ENCODE data around the gene ATRIP.

The ATRIP gene

DNA sequence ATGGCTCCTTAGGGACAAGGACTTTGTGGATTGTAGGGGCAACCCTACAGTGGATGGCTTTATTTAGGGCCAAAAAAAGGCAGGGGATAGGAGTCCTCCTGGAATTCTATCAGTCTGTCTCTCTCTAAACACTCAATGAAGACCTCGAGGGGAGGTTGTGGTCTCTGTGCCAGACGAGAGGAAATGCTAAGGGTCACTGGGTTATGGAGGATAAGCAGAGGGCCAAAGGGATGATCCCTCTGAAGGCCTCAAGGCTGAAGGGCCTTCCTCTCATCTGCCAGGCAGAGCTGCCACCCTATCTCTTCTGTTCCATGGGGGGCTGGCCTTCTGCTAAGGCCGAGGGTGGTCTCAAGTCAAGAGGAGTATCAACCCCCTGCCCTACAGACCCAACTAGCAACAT is 43.6 kb upstream of the ATRIP start:
- no peak overlapping the region for H3K27ac ChIP-seq (ENCODE audit: low read depth, low read length)
- no peak for DNase-seq

DNA sequence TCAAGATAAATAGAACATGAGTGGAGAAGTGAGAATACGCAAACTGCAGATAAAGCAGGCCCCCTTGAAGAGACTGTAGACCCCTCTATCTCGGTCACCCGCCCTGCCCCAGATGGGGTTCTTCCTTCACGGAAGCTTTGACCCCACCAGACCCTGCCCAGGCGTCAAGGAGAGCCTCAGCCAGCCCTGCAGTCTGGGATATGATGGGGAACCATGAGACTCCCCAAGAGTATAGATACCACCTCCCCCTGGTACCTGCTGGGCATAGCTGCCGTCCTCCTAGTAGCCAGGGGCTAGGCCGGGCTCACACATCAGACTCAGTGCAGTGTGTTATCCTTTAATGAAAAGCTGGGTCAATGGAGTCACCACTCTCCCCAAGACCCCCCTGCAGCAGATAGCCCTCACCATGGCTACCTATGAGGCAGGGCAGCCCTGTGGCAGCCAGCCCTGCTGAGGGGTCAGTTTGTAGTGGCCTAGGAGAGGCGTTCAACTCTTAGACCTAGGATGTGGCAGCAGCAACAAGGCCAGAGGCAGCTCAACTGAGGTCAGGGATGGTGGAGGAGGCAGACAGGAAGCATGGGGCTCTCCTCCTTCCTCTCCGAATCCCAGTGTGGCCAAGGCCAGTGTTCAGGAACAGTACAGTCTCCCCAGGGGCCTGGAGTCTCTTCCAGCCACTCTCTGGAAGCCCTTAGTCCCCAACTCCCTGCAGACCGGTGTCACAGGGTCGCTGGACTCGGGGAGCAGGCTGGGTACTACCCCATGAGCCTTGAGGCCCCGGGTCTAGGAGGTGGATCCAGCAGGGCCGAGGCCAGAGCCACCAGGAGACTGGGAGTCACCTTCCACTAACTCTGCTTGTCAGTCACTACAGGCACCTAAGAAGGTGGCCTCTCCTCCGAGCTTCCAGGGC is 42.8 kb upstream of the ATRIP start:
- H2BK120ac ChIP-seq (ENCODE audit: insufficient read depth, low read length, poor library complexity), result no peak overlapping the region
- no peak overlapping the region for H3K9ac ChIP-seq (ENCODE audit: low read length)
- no peaks in the 10 kb centered on the region for H3K27me3 ChIP-seq (ENCODE audit: insufficient read depth, low read length)
- H3K18ac ChIP-seq (ENCODE audit: low read length), result no peak overlapping the region
- H3K14ac ChIP-seq (ENCODE audit: low read length), result no peak overlapping the region
- H3K4ac ChIP-seq (ENCODE audit: low read depth, low read length), result no peak overlapping the region
- no peak overlapping the region for H4K12ac ChIP-seq (ENCODE audit: low read depth, low read length)
- H4K8ac ChIP-seq (ENCODE audit: low read depth, low read length), result no peak overlapping the region
- H3K4me1 ChIP-seq (ENCODE audit: control insufficient read depth in 1 of 2, insufficient read depth in 2 of 2, low read length in 2 of 2), result no peaks in the 10 kb centered on the region
- H3K9me3 ChIP-seq (ENCODE audit: insufficient read depth, low read depth, low read length), result no peaks in the 10 kb centered on the region
- WGBS (ENCODE audit: extremely low coverage, insufficient coverage, insufficient read length), result no CpG with 5 or more reads among the region's 15 CpGs
- H3K23ac ChIP-seq (ENCODE audit: low read length), result no peak overlapping the region
- no peak overlapping the region for H2AK5ac ChIP-seq (ENCODE audit: low read length)
- peaks cover 54 to 58% of the 10 kb centered on the region in 2 experiments for H3K36me3 ChIP-seq (ENCODE audit: control insufficient read depth in 1 of 2, insufficient read depth in 2 of 2, low read length in 2 of 2)
- no peaks in the 10 kb centered on the region for H3K79me1 ChIP-seq (ENCODE audit: low read length)
- H4K91ac ChIP-seq (ENCODE audit: low read depth, low read length), result no peak overlapping the region
- no peak overlapping the region for H3K4me2 ChIP-seq (ENCODE audit: low read length)
- H2BK12ac ChIP-seq (ENCODE audit: low read length), result no peak overlapping the region
- no peak overlapping the region for H2AFZ ChIP-seq (ENCODE audit: insufficient read depth, low read length, poor library complexity)
- H3K4me3 ChIP-seq (ENCODE audit: low read depth, low read length), result no peak overlapping the region
- H3K79me2 ChIP-seq (ENCODE audit: control insufficient read depth, insufficient read depth, low read length, poor library complexity), result no peaks in the 10 kb centered on the region
- H3K27ac ChIP-seq (ENCODE audit: low read depth, low read length), result no peak overlapping the region
- DNase-seq, result no peak
- H2BK5ac ChIP-seq (ENCODE audit: low read depth, low read length, poor library complexity), result no peak overlapping the region

More for the DNA sequence above, 43.6 kb upstream of the ATRIP start:
- Histone ChIP-seq H3K14ac (ENCODE audit: low read length) (no peak overlapping the region), H2BK5ac (ENCODE audit: low read depth, low read length, poor library complexity) (no peak overlapping the region), H3K18ac (ENCODE audit: low read length) (no peak overlapping the region), H4K91ac (ENCODE audit: low read depth, low read length) (no peak overlapping the region), H3K4ac (ENCODE audit: low read depth, low read length) (no peak overlapping the region), H3K36me3 (ENCODE audit: control insufficient read depth in 1 of 2, insufficient read depth in 2 of 2, low read length in 2 of 2) (peaks cover 47 to 51% of the 10 kb centered on the region in 2 experiments), H2AK5ac (ENCODE audit: low read length) (no peak overlapping the region), H4K8ac (ENCODE audit: low read depth, low read length) (no peak overlapping the region), H3K79me1 (ENCODE audit: low read length) (no peaks in the 10 kb centered on the region), H3K9me3 (ENCODE audit: insufficient read depth, low read depth, low read length) (no peaks in the 10 kb centered on the region), H3K4me3 (ENCODE audit: low read depth, low read length) (no peak overlapping the region), H3K4me2 (ENCODE audit: low read length) (no peak overlapping the region), H2BK12ac (ENCODE audit: low read length) (no peak overlapping the region), H2AFZ (ENCODE audit: insufficient read depth, low read length, poor library complexity) (no peak overlapping the region), H3K23ac (ENCODE audit: low read length) (no peak overlapping the region), H3K9ac (ENCODE audit: low read length) (no peak overlapping the region), H3K27me3 (ENCODE audit: insufficient read depth, low read length) (no peaks in the 10 kb centered on the region), H2BK120ac (ENCODE audit: insufficient read depth, low read length, poor library complexity) (no peak overlapping the region), H3K79me2 (ENCODE audit: control insufficient read depth, insufficient read depth, low read length, poor library complexity) (no peaks in the 10 kb centered on the region), H4K12ac (ENCODE audit: low read depth, low read length) (no peak overlapping the region), H3K4me1 (ENCODE audit: control insufficient read depth in 1 of 2, insufficient read depth in 2 of 2, low read length in 2 of 2) (no peaks in the 10 kb centered on the region)
- no CpG with 5 or more reads among the region's 3 CpGs for WGBS (ENCODE audit: extremely low coverage, insufficient coverage, insufficient read length)

DNA sequence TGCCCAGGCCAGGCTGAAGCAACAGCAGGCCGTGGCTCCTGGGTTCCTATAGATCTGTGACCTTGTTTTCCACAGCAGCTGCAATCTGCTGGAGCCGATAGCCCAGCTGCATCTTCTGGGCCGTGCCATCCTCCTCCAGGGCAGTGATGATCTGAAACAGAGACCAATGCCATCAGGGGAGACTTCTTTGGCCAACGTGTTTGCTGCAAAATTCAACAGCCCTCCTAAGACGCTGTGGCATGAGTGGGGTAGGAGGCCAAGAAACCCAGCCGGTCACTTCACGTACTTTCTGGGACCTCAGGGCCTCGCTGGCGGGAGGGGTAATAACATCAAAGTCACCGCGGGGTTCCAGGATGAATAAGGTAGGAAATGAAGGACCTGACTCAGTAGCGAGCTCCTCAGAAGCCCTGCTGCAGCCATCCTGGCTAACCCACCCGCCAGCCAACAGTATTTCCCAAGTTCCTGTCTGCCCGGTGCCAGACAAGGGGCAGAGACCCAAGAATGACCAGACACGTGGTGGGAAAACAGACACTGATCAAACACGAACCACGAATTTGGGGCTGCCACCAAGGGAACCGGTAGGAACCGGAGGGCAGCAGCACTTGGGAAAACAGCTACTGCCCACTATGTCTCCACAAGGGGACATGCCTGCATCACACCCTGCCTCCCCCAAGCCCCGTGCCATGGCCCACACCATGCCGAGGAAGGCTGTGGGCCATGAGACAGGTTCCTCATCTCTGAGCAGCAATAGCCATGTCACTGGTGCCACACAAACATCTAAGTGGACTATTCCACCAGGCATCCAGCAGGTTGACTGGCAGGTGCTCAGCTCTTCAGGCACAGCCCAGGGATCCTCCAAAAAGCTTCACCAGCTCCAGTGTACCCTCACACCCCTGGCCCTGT is 41.8 kb upstream of the ATRIP start:
- Histone ChIP-seq H3K79me1 (ENCODE audit: low read length) (no peaks in the 10 kb centered on the region), H3K9ac (ENCODE audit: low read length) (no peak overlapping the region), H2AK5ac (ENCODE audit: low read length) (no peak overlapping the region), H4K8ac (ENCODE audit: low read depth, low read length) (no peak overlapping the region), H3K27me3 (ENCODE audit: insufficient read depth, low read length) (no peaks in the 10 kb centered on the region), H2BK12ac (ENCODE audit: low read length) (no peak overlapping the region), H3K27ac (ENCODE audit: low read depth, low read length) (no peak overlapping the region), H3K4ac (ENCODE audit: low read depth, low read length) (no peak overlapping the region), H3K36me3 (ENCODE audit: control insufficient read depth in 1 of 2, insufficient read depth in 2 of 2, low read length in 2 of 2) (peaks cover 63 to 67% of the 10 kb centered on the region in 2 experiments), H3K4me1 (ENCODE audit: control insufficient read depth in 1 of 2, insufficient read depth in 2 of 2, low read length in 2 of 2) (no peaks in the 10 kb centered on the region), H3K18ac (ENCODE audit: low read length) (no peak overlapping the region), H2BK120ac (ENCODE audit: insufficient read depth, low read length, poor library complexity) (no peak overlapping the region), H3K14ac (ENCODE audit: low read length) (no peak overlapping the region), H3K79me2 (ENCODE audit: control insufficient read depth, insufficient read depth, low read length, poor library complexity) (no peaks in the 10 kb centered on the region), H3K4me2 (ENCODE audit: low read length) (no peak overlapping the region), H3K4me3 (ENCODE audit: low read depth, low read length) (no peak overlapping the region), H2BK5ac (ENCODE audit: low read depth, low read length, poor library complexity) (no peak overlapping the region), H4K91ac (ENCODE audit: low read depth, low read length) (no peak overlapping the region), H2AFZ (ENCODE audit: insufficient read depth, low read length, poor library complexity) (no peak overlapping the region), H4K12ac (ENCODE audit: low read depth, low read length) (no peak overlapping the region), H3K9me3 (ENCODE audit: insufficient read depth, low read depth, low read length) (no peaks in the 10 kb centered on the region), H3K23ac (ENCODE audit: low read length) (no peak overlapping the region)
- no CpG with 5 or more reads among the region's 21 CpGs for WGBS (ENCODE audit: extremely low coverage, insufficient coverage, insufficient read length)
- no peak for DNase-seq

DNA sequence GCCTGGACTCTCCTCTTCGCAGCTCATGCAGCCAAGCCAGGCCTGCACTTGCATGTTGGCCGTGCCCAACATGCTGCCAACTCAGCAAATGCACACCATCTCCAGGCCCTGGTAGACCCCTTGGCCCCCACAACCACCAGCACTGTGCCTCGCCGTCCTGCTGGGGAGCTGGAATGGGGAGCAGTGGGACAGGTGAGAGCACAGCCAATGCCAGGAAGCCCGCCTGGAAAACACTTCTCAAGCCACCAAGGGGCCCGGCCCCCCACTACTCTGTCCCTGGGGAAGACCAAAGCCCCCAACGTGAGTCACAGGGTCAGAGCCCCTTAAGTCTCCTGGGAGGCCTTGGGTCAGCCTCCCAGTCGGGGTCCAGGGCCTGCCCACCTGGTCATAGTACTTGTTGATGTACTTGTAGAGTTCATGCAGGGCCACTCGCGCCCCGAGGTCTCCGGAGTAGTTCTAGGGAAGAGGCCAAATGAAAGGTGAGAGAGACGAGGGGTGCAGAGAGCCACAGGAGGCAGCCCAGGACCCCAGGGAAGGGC is 41.1 kb upstream of the ATRIP start:
- Histone ChIP-seq H3K9me3 (ENCODE audit: insufficient read depth, low read depth, low read length) (no peaks in the 10 kb centered on the region), H3K27me3 (ENCODE audit: insufficient read depth, low read length) (no peaks in the 10 kb centered on the region), H4K91ac (ENCODE audit: low read depth, low read length) (no peak overlapping the region), H4K8ac (ENCODE audit: low read depth, low read length) (no peak overlapping the region), H2BK12ac (ENCODE audit: low read length) (no peak overlapping the region), H3K79me1 (ENCODE audit: low read length) (no peaks in the 10 kb centered on the region), H4K12ac (ENCODE audit: low read depth, low read length) (no peak overlapping the region), H3K9ac (ENCODE audit: low read length) (no peak overlapping the region), H2AK5ac (ENCODE audit: low read length) (no peak overlapping the region), H3K18ac (ENCODE audit: low read length) (no peak overlapping the region), H3K4me3 (ENCODE audit: low read depth, low read length) (no peak overlapping the region), H3K36me3 (ENCODE audit: control insufficient read depth in 1 of 2, insufficient read depth in 2 of 2, low read length in 2 of 2) (peaks cover 70 to 74% of the 10 kb centered on the region in 2 experiments), H2AFZ (ENCODE audit: insufficient read depth, low read length, poor library complexity) (no peak overlapping the region), H3K4me2 (ENCODE audit: low read length) (no peak overlapping the region), H2BK120ac (ENCODE audit: insufficient read depth, low read length, poor library complexity) (no peak overlapping the region), H3K23ac (ENCODE audit: low read length) (no peak overlapping the region), H3K14ac (ENCODE audit: low read length) (no peak overlapping the region), H3K4ac (ENCODE audit: low read depth, low read length) (no peak overlapping the region), H2BK5ac (ENCODE audit: low read depth, low read length, poor library complexity) (no peak overlapping the region), H3K79me2 (ENCODE audit: control insufficient read depth, insufficient read depth, low read length, poor library complexity) (no peaks in the 10 kb centered on the region), H3K27ac (ENCODE audit: low read depth, low read length) (no peak overlapping the region), H3K4me1 (ENCODE audit: control insufficient read depth in 1 of 2, insufficient read depth in 2 of 2, low read length in 2 of 2) (no peaks in the 10 kb centered on the region)
- WGBS (ENCODE audit: extremely low coverage, insufficient coverage, insufficient read length), result no CpG with 5 or more reads among the region's 13 CpGs
- no peak for DNase-seq

Measured in trophoblast cell (in vitro differentiated cells and primary cell).